SK-N-SH treated with all-trans-retinoic acid at 6 μM for 48 hours (cell line): ENCODE data around the gene NXF1.

Experiments used
- ATAC-seq: fragments of 200-7000 bp; cut with Tn5 transposase; 3 replicates; pipeline ENCODE4 v1.9.1; 2020; ENCODE audit warnings: mild to moderate bottlenecking, moderate library complexity
- ARNTL ChIP-seq: fragments of 450-650 bp; formaldehyde crosslinking; IDR thresholded peaks from 2 replicates; pipeline ENCODE4 v1.5.0; 2020; ENCODE audit warnings: low read depth, mild to moderate bottlenecking, moderate library complexity, borderline replicate concordance
- BACH2 ChIP-seq: fragments of 250-450 bp; sonication (Bioruptor Pico); IDR thresholded peaks from 2 replicates; pipeline ENCODE4 v1.9.0; 2021; ENCODE audit warnings: mild to moderate bottlenecking, borderline replicate concordance
- CSDC2 ChIP-seq: fragments of 250-450 bp; sonication (Bioruptor Pico); IDR thresholded peaks from 2 replicates; pipeline ENCODE4 v1.5.0; 2020; ENCODE audit warnings: mild to moderate bottlenecking, moderate library complexity
- GLIS3 ChIP-seq: fragments of 250-450 bp; sonication (Bioruptor Pico); IDR thresholded peaks from 2 replicates; pipeline ENCODE4 v1.5.0; 2020; ENCODE audit warnings: mild to moderate bottlenecking, moderate library complexity
- ISL1 ChIP-seq: fragments of 250-450 bp; sonication (Bioruptor Pico); IDR thresholded peaks from 2 replicates; pipeline ENCODE4 v2.1.2; 2022; ENCODE audit warnings: mild to moderate bottlenecking, moderate library complexity
- RARB ChIP-seq: fragments of 250-450 bp; sonication (Bioruptor Pico); IDR thresholded peaks from 2 replicates; pipeline ENCODE4 v1.8.0; 2021; ENCODE audit warnings: mild to moderate bottlenecking, moderate library complexity
- SNAI2 ChIP-seq: fragments of 250-450 bp; sonication (Bioruptor Pico); IDR thresholded peaks from 2 replicates; pipeline ENCODE4 v1.5.0; 2020; ENCODE audit warnings: mild to moderate bottlenecking, moderate library complexity
- TCF4 ChIP-seq: fragments of 250-450 bp; sonication (Bioruptor Pico); IDR thresholded peaks from 2 replicates; pipeline ENCODE4 v1.8.0; 2021; ENCODE audit warnings: mild to moderate bottlenecking, moderate library complexity, borderline replicate concordance
- ZC3H10 ChIP-seq: fragments of 250-450 bp; sonication (Bioruptor Pico); IDR thresholded peaks from 2 replicates; pipeline ENCODE4 v1.5.1; 2021; ENCODE audit warnings: mild to moderate bottlenecking, moderate library complexity
- ZFP3 ChIP-seq: fragments of 250-450 bp; sonication (Bioruptor Pico); IDR thresholded peaks from 2 replicates; pipeline ENCODE4 v1.5.0; 2020; ENCODE audit warnings: mild to moderate bottlenecking, moderate library complexity
- ZFP30 ChIP-seq: fragments of 450-650 bp; formaldehyde crosslinking; IDR thresholded peaks from 2 replicates; pipeline ENCODE4 v1.5.0; 2022; ENCODE audit warnings: mild to moderate bottlenecking, moderate library complexity
- ZNF70 ChIP-seq: fragments of 450-650 bp; formaldehyde crosslinking; IDR thresholded peaks from 2 replicates; pipeline ENCODE4 v1.5.0; 2020; ENCODE audit warnings: mild to moderate bottlenecking, moderate library complexity
- ZNF8 ChIP-seq: fragments of 450-650 bp; formaldehyde crosslinking; IDR thresholded peaks from 2 replicates; pipeline ENCODE4 v1.5.0; 2020; ENCODE audit warnings: mild to moderate bottlenecking, moderate library complexity
- TF ChIP-seq, protein P1 (sequence below): fragments of 250-450 bp; sonication (Bioruptor Pico); IDR thresholded peaks from 2 replicates; pipeline ENCODE4 v1.5.0; 2020; ENCODE audit warnings: mild to moderate bottlenecking, moderate library complexity
- TF ChIP-seq, protein P2 (sequence below): fragments of 250-450 bp; sonication (Bioruptor Pico); IDR thresholded peaks from 2 replicates; pipeline ENCODE4 v1.5.1; 2020; ENCODE audit warnings: low read depth, mild to moderate bottlenecking, moderate library complexity
- TF ChIP-seq, protein P3 (sequence below): fragments of 250-450 bp; sonication (Bioruptor Pico); IDR thresholded peaks from 2 replicates; pipeline ENCODE4 v1.5.1; 2021; ENCODE audit warnings: mild to moderate bottlenecking, moderate library complexity

Gene NXF1

DNA sequence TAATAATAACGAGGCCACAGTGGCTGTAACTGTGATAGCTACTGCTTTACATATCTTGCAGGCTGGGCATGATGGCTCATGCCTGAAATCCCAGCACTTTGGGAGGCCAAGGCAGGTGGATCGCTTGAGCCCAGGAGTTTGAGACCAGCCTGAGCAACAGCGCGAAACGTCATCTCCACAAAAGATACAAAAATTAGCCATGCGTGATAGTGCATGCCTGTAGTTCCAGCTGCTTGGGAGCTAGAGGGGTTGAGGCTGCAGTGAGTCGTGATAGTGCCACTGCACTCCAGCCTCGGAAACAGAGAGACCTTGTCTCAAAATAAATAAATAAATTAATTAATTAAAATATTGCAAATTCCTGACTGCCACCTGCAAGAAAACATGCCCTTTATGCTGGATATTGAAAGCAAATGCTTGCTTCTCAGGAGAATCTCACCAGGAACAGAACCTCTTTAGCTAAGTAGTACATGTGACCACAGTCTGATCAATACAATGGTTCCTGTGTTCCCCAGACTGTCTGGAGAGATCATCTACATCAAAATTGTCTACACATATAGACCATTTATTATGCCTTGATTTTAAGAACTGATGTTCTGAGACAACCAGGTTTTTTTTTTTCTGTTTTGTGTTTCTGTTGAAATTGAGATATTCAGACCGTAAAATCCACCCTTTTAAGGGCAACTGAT lies 57.6 kb downstream of the NXF1 start:
- no peak; the same call in 2 of the 3 replicates for ATAC-seq
- no peak for TF ChIP-seq SNAI2 (CRISPR knock-in tag)
- TF ChIP-seq ZFP3 (CRISPR knock-in tag) = no peak
- no peak for TF ChIP-seq ZNF70 (CRISPR knock-in tag)
- TF ChIP-seq TCF4 (CRISPR knock-in tag) = no peak
- TF ChIP-seq, protein P1, sequence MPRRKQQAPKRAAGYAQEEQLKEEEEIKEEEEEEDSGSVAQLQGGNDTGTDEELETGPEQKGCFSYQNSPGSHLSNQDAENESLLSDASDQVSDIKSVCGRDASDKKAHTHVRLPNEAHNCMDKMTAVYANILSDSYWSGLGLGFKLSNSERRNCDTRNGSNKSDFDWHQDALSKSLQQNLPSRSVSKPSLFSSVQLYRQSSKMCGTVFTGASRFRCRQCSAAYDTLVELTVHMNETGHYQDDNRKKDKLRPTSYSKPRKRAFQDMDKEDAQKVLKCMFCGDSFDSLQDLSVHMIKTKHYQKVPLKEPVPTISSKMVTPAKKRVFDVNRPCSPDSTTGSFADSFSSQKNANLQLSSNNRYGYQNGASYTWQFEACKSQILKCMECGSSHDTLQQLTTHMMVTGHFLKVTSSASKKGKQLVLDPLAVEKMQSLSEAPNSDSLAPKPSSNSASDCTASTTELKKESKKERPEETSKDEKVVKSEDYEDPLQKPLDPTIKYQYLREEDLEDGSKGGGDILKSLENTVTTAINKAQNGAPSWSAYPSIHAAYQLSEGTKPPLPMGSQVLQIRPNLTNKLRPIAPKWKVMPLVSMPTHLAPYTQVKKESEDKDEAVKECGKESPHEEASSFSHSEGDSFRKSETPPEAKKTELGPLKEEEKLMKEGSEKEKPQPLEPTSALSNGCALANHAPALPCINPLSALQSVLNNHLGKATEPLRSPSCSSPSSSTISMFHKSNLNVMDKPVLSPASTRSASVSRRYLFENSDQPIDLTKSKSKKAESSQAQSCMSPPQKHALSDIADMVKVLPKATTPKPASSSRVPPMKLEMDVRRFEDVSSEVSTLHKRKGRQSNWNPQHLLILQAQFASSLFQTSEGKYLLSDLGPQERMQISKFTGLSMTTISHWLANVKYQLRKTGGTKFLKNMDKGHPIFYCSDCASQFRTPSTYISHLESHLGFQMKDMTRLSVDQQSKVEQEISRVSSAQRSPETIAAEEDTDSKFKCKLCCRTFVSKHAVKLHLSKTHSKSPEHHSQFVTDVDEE (CRISPR knock-in tag) = no peak
- TF ChIP-seq RARB (CRISPR knock-in tag) = no peak
- TF ChIP-seq ZNF8 = no peak
- no peak for TF ChIP-seq ZC3H10
- TF ChIP-seq ISL1 = no peak
- no peak for TF ChIP-seq ZFP30
- TF ChIP-seq, protein P2, sequence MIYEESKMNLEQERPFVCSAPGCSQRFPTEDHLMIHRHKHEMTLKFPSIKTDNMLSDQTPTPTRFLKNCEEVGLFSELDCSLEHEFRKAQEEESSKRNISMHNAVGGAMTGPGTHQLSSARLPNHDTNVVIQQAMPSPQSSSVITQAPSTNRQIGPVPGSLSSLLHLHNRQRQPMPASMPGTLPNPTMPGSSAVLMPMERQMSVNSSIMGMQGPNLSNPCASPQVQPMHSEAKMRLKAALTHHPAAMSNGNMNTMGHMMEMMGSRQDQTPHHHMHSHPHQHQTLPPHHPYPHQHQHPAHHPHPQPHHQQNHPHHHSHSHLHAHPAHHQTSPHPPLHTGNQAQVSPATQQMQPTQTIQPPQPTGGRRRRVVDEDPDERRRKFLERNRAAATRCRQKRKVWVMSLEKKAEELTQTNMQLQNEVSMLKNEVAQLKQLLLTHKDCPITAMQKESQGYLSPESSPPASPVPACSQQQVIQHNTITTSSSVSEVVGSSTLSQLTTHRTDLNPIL (CRISPR knock-in tag) = no peak
- no peak for TF ChIP-seq BACH2 (CRISPR knock-in tag)
- TF ChIP-seq, protein P3, sequence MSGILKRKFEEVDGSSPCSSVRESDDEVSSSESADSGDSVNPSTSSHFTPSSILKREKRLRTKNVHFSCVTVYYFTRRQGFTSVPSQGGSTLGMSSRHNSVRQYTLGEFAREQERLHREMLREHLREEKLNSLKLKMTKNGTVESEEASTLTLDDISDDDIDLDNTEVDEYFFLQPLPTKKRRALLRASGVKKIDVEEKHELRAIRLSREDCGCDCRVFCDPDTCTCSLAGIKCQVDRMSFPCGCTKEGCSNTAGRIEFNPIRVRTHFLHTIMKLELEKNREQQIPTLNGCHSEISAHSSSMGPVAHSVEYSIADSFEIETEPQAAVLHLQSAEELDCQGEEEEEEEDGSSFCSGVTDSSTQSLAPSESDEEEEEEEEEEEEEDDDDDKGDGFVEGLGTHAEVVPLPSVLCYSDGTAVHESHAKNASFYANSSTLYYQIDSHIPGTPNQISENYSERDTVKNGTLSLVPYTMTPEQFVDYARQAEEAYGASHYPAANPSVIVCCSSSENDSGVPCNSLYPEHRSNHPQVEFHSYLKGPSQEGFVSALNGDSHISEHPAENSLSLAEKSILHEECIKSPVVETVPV (CRISPR knock-in tag) = no peak
- TF ChIP-seq CSDC2 (CRISPR knock-in tag) = no peak
- TF ChIP-seq ARNTL (CRISPR knock-in tag) = no peak
- no peak for TF ChIP-seq GLIS3 (CRISPR knock-in tag)
